ENCODE results near the gene PAK6. TPM values are rescaled to one million over a fixed set of nuclear protein-coding genes. Genes with fewer than 3 reads are reported as not detected.

PAK6 gene
- total RNA-seq, 2 donors from 2014 or later, result 0.37 to 0.38 TPM

- DNase-seq (ENCODE audit: low spot score), result no peak
- intact Hi-C loops (cut with DNase I), result no loop called here
Measured at GRCh38 chr15:40239693-40240618, 1.1 kb downstream of the PAK6 start.

DNA sequence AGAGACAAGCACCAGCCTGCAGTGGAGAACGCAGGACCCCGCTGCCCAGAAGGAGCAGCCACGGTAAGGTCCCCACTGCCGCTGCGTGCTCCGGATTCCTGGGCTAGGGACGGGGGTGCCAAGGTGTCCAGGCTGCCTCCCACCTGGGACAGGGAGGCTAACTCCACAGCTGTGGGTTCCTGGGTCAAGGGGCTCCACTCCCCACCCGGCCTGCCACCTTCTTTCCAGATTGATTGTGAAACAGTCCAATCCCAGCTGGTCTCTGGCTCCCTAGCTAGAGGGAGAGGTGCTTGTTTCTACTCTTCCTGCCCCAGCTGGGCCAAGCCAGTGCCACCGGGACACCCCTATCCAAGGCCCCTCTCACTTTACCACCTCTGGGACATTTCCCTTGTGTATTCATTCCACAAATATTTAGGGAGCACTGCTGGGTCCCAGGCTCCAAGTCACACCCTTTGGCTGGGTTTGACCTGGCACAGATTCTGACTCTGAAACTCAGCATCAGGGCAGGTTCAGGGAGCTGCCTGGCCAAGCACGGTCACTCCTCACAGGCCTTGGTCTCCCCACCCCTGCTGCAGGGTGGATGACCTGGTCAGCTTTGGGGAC is 1.9 kb downstream of the PAK6 start:
- DNase-seq (ENCODE audit: low spot score), result no peak
- intact Hi-C loops (cut with DNase I), result no loop called here

DNA sequence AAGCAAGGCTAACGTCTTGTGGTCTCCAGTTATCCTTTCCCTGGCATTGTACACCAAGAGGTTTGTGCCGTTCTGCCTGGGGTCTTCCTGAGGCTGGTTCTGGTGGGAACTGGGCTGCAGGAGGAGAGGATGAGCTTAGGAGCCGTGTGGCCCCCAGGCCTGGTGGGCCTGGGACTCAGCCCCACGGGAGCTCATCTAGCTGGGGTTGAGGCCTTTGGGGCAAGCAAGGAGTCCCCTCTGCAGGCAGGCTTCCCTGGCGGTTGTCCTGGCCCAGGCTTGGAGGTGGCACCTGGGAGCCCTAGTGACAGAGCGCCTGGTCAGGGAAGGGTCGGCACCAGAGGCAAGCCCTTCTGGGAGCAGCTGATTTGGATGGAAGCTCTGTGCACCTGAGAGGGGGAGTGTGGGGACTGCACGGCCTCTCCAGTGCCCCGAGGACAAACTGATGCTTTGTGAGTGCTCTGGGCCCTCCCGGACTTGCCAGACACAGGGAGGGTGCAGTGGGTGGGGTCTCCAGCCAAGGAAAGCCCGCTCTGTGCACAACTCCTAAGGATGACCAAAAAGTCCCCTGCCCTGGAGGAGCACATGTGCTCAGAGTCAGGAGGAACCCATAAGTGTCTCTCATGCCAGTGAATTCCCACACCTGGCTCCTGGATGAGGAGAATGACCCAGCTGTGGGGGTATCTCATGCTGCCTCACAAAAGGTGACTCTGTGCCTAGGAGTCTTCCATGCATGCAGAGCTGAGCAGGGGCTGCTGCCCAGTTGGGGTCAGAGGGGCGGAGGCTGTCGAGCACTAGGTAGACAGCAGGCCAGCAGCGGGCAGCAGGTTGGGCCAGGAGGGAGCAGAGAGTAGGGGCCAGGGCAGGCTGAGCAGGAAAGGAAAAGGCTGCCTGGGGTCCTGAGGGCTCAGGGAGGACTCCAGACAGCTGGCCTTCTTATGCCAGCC is 2.7 kb downstream of the PAK6 start:
- intact Hi-C loops (cut with DNase I), result no loop called here
- no peak for DNase-seq (ENCODE audit: low spot score)

- no peak for DNase-seq (ENCODE audit: low spot score)
- intact Hi-C loops (cut with DNase I), result no loop called here
Measured at GRCh38 chr15:40242213-40242599, 3.3 kb downstream of the PAK6 start.

DNA sequence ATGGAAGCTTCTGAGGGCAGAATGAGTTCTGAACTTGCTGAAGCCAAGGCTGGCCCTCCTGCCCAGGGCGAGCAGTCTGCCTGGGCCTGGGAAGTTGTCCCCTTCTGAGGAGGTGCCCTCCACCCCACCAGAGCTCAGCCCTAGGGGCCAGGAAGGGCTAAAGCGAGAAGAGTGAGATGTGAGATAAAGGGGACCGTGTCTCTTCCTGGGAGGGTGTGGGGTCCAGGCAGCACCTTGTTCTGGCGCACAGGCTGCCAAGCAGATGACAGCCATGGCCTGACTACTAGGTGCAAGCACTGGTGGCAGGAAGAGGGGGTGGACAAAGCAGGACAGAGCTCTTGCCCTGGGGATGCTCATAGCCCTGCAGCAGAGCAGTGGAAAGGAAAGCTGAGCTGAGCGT is 3.7 kb downstream of the PAK6 start:
- intact Hi-C loops (cut with DNase I), result no loop called here
- DNase-seq (ENCODE audit: low spot score), result no peak

DNA sequence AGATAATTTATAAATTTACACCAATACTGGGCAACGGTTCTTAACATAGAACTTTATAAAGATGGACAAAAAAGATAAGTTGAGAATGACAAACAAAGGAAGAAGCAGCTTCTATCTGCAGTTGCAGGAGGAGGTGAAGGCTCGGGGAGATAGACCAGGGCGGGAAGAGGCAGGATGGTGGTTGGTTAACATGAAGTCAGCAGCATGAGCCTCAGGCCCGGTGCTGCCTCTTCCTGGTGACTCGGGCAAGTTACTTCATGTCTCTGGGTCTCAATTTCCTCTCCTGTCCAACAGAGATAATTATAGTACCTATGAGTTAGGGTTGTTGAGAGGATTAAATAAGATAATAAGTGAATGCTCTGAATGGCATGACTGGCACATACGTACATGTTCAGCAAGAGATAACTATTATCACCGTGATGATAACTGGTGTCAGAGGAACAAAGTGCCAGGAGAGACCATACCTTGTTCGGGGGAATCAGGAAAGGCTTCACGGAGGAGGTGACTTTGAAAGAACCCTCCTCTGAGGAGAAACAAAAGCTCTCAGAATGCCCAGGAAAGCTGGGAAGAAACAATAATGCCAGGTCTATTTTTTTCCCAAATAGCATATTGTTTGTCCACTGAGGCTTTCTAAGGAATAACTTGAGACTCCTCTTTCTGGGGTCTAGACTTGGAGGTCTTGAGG is 4.4 kb downstream of the PAK6 start:
- DNase-seq (ENCODE audit: low spot score), result no peak
- intact Hi-C loops (cut with DNase I), result no loop called here

- no peak for DNase-seq (ENCODE audit: low spot score)
- intact Hi-C loops (cut with DNase I), result no loop called here
Measured at GRCh38 chr15:40244961-40245523, 6.2 kb downstream of the PAK6 start.

DNA sequence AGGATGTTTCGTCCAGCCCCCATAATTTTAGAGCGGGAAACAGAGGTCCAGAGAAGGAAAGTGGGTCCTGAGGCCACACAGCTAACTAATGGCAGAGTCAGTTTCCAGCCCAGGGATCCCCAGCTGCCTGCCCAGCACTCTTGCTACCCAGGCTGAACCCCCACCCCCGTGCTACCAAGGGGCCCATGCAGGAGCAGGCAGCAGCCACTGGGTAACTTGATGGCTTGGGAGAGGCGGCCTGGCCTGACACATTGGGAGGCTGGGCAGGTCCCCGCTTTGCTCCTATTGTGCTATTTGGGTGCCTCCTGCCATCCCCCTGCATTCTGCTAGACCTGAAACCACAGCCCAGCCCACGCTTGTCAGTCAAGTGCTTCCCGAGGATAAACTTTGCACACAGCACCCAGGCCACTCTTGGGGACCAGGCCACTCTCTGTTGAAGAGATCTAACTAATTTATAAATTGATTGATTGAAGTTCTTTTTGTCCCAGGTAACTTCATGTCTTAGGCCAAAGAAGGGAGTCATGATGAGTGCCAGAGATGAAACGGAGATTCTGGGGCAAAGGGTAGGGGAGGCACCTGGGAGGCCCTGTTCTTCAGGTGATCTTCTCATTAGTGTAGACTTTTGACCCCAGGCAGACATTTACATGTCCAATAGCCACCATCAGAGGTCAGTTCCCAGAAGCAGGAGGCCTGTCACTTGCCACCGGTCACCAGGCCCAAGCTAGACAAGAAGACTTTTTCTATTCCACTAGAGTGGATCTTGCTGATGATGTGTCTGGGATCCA is 7.0 kb downstream of the PAK6 start:
- intact Hi-C loops (cut with DNase I), result no loop called here
- no peak for DNase-seq (ENCODE audit: low spot score)

DNA sequence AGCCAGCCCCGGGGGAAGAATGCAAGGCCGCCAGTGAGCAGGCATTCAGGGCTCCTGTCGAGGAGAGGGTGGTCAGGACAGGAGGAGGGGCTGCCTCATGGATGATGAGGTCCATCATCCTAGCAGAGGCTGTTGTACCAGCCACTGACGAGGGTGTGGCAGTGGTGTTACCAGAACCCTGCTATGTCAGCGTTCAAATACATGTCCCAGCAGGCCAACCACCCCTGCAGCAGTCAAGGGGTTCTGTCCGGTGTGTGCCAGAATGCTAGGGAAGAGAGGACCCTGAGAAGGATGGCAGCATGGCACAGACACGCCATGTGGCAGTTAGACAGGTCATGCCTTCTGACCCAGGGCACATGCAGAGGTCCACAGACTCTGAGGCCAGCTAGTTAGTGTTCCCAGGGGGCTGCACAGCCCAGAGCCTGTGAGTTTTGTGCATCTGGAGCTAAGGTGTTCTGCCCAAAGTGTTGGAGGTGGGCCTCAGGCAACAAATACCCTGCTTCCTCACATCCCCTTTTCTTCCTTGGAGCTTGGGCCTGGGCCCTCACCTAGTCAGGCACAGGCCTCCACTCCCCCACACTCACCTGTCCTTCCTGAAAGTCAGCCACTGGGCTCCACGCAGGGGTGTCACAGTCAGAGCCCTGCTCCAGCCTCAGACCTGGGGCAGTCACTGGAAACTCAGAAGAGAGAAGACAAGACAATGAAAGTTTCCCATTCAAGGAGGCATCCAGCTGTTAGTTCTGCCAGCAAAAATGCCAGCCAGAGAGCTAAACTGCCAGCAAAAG is 7.8 kb downstream of the PAK6 start:
- intact Hi-C loops (cut with DNase I), result no loop called here
- DNase-seq (ENCODE audit: low spot score), result no peak

DNA sequence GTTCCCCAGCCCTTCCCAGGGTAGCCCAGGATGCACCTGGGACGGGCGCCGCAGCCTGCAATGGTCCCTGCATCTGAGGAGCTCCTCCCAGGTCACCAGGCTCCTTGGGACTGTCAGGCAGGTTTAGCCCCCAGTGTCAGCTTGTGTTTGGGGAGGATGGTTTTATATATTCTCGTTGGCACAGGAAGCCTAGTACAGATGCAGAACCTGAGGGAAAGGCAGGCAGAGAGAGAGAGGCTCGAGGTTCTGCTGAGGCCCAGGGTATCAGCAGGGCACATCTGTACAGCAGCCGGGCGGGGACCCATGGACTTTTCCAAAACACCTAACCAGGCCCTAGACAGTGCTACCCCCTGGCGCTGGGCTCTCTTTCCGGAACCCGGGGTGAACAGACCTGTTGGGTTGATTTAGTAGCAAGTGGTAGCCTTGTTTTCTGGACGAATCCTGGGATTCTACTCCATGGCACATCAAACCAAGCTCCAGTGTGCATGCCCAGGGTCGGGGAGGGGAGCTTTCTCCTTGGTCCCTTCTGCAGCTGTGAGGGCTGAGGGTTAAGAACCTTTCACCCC is 8.6 kb downstream of the PAK6 start:
- intact Hi-C loops (cut with DNase I), result no loop called here
- no peak for DNase-seq (ENCODE audit: low spot score)

DNA sequence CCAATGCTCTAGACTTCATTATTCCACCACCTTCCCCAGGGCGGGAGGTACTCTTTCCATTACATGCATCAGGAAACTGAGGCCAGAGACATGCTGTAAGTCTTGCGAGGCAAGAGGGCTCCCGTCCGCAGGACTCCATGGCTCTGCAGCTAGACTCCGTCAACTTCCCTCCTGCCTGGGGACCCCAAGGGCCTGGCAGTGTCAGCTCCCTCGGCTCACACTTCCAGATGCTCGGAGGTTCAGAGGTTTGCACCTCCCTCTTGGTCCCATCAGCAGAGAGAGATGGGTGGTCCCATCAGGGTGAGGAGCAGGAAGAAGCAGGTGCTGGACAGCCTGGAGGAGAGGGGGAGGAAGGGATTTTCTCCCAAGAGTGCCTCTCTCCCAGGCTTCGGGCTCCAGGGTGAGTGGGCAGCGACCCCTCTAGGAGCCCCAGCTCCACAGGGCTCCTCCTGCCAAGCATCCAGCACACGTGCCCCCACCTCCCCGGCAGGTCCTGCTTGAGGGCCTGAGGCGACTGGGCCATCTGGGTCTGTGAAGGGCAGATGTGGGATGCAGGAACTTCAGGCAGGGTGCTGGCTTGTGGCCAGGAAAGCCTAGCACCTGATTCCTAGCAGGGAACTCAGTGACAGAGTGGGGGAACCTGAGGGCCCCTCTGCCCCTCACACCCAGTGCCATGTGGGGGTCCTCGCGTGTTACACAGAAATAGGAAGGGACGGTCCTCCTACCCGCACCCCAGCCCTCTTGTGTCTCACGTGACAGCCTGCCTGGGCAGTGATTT is 9.3 kb downstream of the PAK6 start:
- intact Hi-C loops (cut with DNase I), result no loop called here
- DNase-seq (ENCODE audit: low spot score), result peak; percentile 74

GRCh38 chr15:40249477-40250303 is 10.8 kb downstream of the PAK6 start:
- DNase-seq (ENCODE audit: low spot score), result peak; percentile 68
- intact Hi-C loops (cut with DNase I), result no loop called here

- intact Hi-C loops (cut with DNase I), result no loop called here
- DNase-seq (ENCODE audit: low spot score), result no peak
Measured at GRCh38 chr15:40250304-40250656, 11.4 kb downstream of the PAK6 start.

DNA sequence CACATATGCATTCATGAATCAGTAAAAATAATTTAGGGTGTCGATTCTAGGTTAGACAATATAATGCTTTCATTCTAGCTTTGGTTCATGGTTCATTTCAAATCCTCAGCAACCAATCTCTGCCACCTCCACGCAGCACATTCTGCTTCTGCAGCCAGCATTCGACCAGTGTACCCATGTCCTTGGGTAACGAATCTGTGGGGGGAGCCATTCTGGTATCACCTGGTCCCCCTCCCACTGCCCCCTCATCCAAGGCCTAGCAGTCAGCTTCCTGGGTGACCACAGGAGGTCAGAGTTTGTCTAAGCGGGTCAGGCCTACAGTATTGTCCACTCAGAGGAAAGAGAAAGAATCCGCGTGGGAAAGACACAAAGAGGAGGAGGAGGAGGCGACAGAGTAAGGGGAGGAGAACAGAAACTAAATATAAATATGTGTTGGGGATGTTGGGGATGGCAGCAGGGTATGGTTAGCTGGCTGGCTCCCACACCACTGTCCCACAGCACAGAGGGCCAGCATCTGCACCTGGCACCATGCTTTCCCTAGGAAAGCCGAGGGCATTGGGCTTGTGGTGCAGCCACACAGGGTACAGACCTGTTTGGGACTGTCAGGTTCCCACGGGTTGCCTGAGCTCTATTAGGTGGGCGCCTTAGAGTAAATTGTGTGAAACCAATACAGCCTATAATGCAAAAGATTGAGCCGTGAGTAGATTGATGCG is 12.1 kb downstream of the PAK6 start:
- peak; percentile 46 for DNase-seq (ENCODE audit: low spot score)
- intact Hi-C loops (cut with DNase I), result no loop called here

DNA sequence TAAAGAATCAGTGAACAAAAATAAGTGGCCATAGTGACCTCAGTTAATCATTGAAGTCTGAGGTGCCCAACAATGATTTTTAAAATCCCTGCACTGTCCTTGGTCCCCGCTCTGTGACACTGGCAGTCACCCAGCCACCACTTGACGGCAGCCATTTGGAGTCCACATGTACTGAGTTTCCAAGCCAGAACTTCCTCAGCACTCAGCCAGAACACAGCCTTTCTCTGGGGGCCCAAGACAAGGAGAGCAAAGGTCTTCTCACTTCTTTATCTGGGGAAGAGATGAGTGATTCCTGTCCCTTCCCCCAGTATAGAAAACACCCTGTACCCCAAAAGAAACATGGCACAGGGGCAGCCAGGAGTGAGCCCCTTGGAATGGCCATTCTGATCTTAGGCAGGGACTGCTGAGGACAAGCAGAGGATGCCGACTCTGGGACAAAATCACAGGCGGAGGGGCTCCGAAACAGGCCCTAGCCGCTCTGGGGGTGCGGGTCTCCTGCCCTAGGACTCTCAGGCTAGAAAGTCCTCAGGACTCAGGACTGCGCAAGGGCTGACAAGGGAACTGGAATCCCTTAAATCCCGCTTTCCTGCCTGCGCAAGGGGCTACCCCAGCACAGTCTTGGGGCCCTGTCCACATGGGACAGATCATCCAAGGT is 12.8 kb downstream of the PAK6 start:
- DNase-seq (ENCODE audit: low spot score), result peak; percentile 41
- intact Hi-C loops (cut with DNase I), result no loop called here
